Astrocyte (in vitro differentiated cells and primary cell): ENCODE measurements around the gene EXOC4. TPM values are rescaled to one million over a fixed set of nuclear protein-coding genes. Genes with fewer than 3 reads are reported as not detected.

ENCODE experiments used
- DNase-seq: peaks from one replicate; pipeline ENCODE4 v3.0.0-alpha.2; 2010; ENCODE audit warnings: low read depth
- FAIRE-seq: peaks from 2 replicates; lab custom pipeline; 2011; peaks lifted over from hg19 to GRCh38; lab: Jason Lieb, UNC
- H2AFZ ChIP-seq: 2 replicates; pipeline ENCODE4 v1.6.0; 2012; ENCODE audit warnings: low read depth, low read length, inconsistent platforms
- H3K27ac ChIP-seq: 2 replicates; pipeline ENCODE4 v1.5.1; 2011; ENCODE audit warnings: low read depth, low read length, inconsistent platforms
- H3K27me3 ChIP-seq: 2 replicates; pipeline ENCODE4 v1.6.0; 2011; ENCODE audit warnings: low read length, inconsistent platforms; ENCODE audit not compliant: insufficient read depth
- H3K36me3 ChIP-seq: 2 replicates; pipeline ENCODE4 v1.5.1; 2011; ENCODE audit warnings: low read length, inconsistent platforms; ENCODE audit not compliant: insufficient read depth
- H3K4me1 ChIP-seq: 2 replicates; pipeline ENCODE4 v1.5.1; 2011; ENCODE audit warnings: low read length, inconsistent platforms; ENCODE audit not compliant: insufficient read depth
- H3K4me2 ChIP-seq: 2 replicates; pipeline ENCODE4 v1.6.0; 2012; ENCODE audit warnings: low read length, inconsistent platforms
- H3K4me3 ChIP-seq: 2 replicates; pipeline ENCODE4 v1.5.1; 2011; ENCODE audit warnings: low read depth, mild to moderate bottlenecking, low read length, inconsistent platforms; ENCODE audit not compliant: insufficient read depth
- H3K79me2 ChIP-seq: 2 replicates; pipeline ENCODE4 v1.6.0; 2012; ENCODE audit warnings: mild to moderate bottlenecking, low read length, inconsistent platforms; ENCODE audit not compliant: insufficient read depth
- H3K9ac ChIP-seq: 2 replicates; pipeline ENCODE4 v1.6.0; 2012; ENCODE audit warnings: mild to moderate bottlenecking, low read length, inconsistent platforms
- H3K9me3 ChIP-seq: 2 replicates; pipeline ENCODE4 v1.5.1; 2012; ENCODE audit warnings: low read depth, mild to moderate bottlenecking, low read length, inconsistent platforms; ENCODE audit not compliant: insufficient read depth
- H4K20me1 ChIP-seq: 2 replicates; pipeline ENCODE4 v1.6.0; 2012; ENCODE audit warnings: low read length, inconsistent platforms; ENCODE audit not compliant: insufficient read depth
- H3K27ac Mint-ChIP-seq: one replicate; pipeline ENCODE4 v1.8.0; 2021; ENCODE audit warnings: mild to moderate bottlenecking, mixed read lengths; ENCODE audit not compliant: unreplicated experiment
- H3K27me3 Mint-ChIP-seq: one replicate; pipeline ENCODE4 v1.8.0; 2021; ENCODE audit warnings: low read depth, mixed read lengths; ENCODE audit not compliant: unreplicated experiment
- H3K36me3 Mint-ChIP-seq: one replicate; pipeline ENCODE4 v1.8.0; 2021; ENCODE audit warnings: low read depth, mixed read lengths; ENCODE audit not compliant: unreplicated experiment
- H3K4me1 Mint-ChIP-seq: one replicate; pipeline ENCODE4 v1.8.0; 2021; ENCODE audit warnings: low read depth, mixed read lengths; ENCODE audit not compliant: unreplicated experiment
- H3K4me3 Mint-ChIP-seq: one replicate; pipeline ENCODE4 v1.8.0; 2021; ENCODE audit warnings: mild to moderate bottlenecking, moderate library complexity, mixed read lengths; ENCODE audit not compliant: unreplicated experiment
- H3K9me3 Mint-ChIP-seq: one replicate; pipeline ENCODE4 v1.8.0; 2021; ENCODE audit warnings: mild to moderate bottlenecking, mixed read lengths; ENCODE audit not compliant: unreplicated experiment
- CTCF ChIP-seq: IDR thresholded peaks from 2 replicates; pipeline ENCODE4 v1.5.1; 2011; ENCODE audit warnings: low read depth, mild to moderate bottlenecking, inconsistent platforms, low read length, moderate library complexity; ENCODE audit not compliant: insufficient read depth
- EZH2 ChIP-seq: IDR thresholded peaks from 2 replicates; pipeline ENCODE4 v1.6.1; 2012; ENCODE audit warnings: mild to moderate bottlenecking, low read length, inconsistent platforms; ENCODE audit not compliant: insufficient read depth
- total RNA-seq: library from RNA; stranded (reverse); gene quantifications from 2 replicates; pipeline ENCODE4 v1.2.1, GENCODE V29; 2021

EXOC4 gene
- total RNA-seq, 1 donor from 2014 or later = 57.5 TPM

GRCh38 chr7:133678137-133678814, 425.4 kb downstream of the EXOC4 start:
- H3K4me1 ChIP-seq = no peaks in the 10 kb centered on the region
- no peak overlapping the region for H3K9ac ChIP-seq
- no peak overlapping the region for H2AFZ ChIP-seq
- no peak overlapping the region for H3K4me3 ChIP-seq
- H3K27me3 ChIP-seq = no peaks in the 10 kb centered on the region
- H3K79me2 ChIP-seq = no peaks in the 10 kb centered on the region
- H3K36me3 ChIP-seq = no peaks in the 10 kb centered on the region
- no peak overlapping the region for H3K27ac ChIP-seq
- Mint-ChIP-seq H3K36me3 (no peaks in the 10 kb centered on the region), H3K27me3 (no peaks in the 10 kb centered on the region), H3K9me3 (no peaks in the 10 kb centered on the region), H3K27ac (no peak overlapping the region), H3K4me3 (no peak overlapping the region), H3K4me1 (peaks cover 14% of the 10 kb centered on the region)
- FAIRE-seq (no peak), DNase-seq (no peak)
- no peaks in the 10 kb centered on the region for H4K20me1 ChIP-seq
- H3K4me2 ChIP-seq = no peak overlapping the region
- no peaks in the 10 kb centered on the region for H3K9me3 ChIP-seq
- TF ChIP-seq CTCF (no peak), EZH2 (no peak)

- H3K27ac ChIP-seq = no peak overlapping the region
- no peak overlapping the region for H3K9ac ChIP-seq
- Mint-ChIP-seq H3K9me3 (no peaks in the 10 kb centered on the region), H3K36me3 (no peaks in the 10 kb centered on the region), H3K4me1 (peaks cover 4% of the 10 kb centered on the region), H3K27ac (no peak overlapping the region), H3K27me3 (no peaks in the 10 kb centered on the region), H3K4me3 (no peak overlapping the region)
- no peaks in the 10 kb centered on the region for H3K4me1 ChIP-seq
- no peak overlapping the region for H3K4me2 ChIP-seq
- H3K27me3 ChIP-seq = no peaks in the 10 kb centered on the region
- no peak overlapping the region for H2AFZ ChIP-seq
- no peak overlapping the region for H3K4me3 ChIP-seq
- TF ChIP-seq EZH2 (no peak), CTCF (no peak)
- no peaks in the 10 kb centered on the region for H3K79me2 ChIP-seq
- no peaks in the 10 kb centered on the region for H3K36me3 ChIP-seq
- no peaks in the 10 kb centered on the region for H3K9me3 ChIP-seq
- DNase-seq (no peak), FAIRE-seq (no peak)
- no peaks in the 10 kb centered on the region for H4K20me1 ChIP-seq
Observed at GRCh38 chr7:133679977-133680376, 427.1 kb downstream of the EXOC4 start.

GRCh38 chr7:133681529-133681928, 428.7 kb downstream of the EXOC4 start:
- Histone ChIP-seq H3K9me3 (no peaks in the 10 kb centered on the region), H2AFZ (no peak overlapping the region), H3K36me3 (no peaks in the 10 kb centered on the region), H3K9ac (no peak overlapping the region), H3K4me3 (no peak overlapping the region), H3K4me2 (no peak overlapping the region), H3K4me1 (no peaks in the 10 kb centered on the region), H3K79me2 (no peaks in the 10 kb centered on the region), H3K27ac (no peak overlapping the region), H4K20me1 (no peaks in the 10 kb centered on the region), H3K27me3 (no peaks in the 10 kb centered on the region)
- no peak overlapping the region for H3K27ac Mint-ChIP-seq
- no peak for FAIRE-seq
- H3K4me1 Mint-ChIP-seq = peaks cover 4% of the 10 kb centered on the region
- TF ChIP-seq EZH2 (no peak), CTCF (no peak)
- H3K27me3 Mint-ChIP-seq = no peaks in the 10 kb centered on the region
- no peaks in the 10 kb centered on the region for H3K36me3 Mint-ChIP-seq
- no peak for DNase-seq
- no peak overlapping the region for H3K4me3 Mint-ChIP-seq
- no peaks in the 10 kb centered on the region for H3K9me3 Mint-ChIP-seq
